Esophagus muscularis mucosa (tissue), 4 donors: ENCODE results near the gene MICB. TPM values are rescaled to one million over a fixed set of nuclear protein-coding genes. Genes with fewer than 3 reads are reported as not detected.

Experiments used
- DNase-seq: peaks from one replicate; pipeline ENCODE4 v3.0.0-alpha.2; 2017; ENCODE audit errors: extremely low spot score
- H3K27ac ChIP-seq, 4 donors: fragments of 200-600 bp; sonication (generic); replicated peaks in 1 of 4; 1 replicate in 3 of 4; 2 replicates in 1 of 4; pipeline ENCODE4 v1.5.1; 2016 to 2019; ENCODE audit warnings: mild to moderate bottlenecking in 1 of 4
- H3K27me3 ChIP-seq, 4 donors: fragments of 200-600 bp; sonication (generic); one replicate each; pipeline versions ENCODE4 v1.5.1 to v1.6.0; 2016 to 2019
- H3K36me3 ChIP-seq, 4 donors: fragments of 200-600 bp; sonication (generic); one replicate each; pipeline ENCODE4 v1.5.1; 2016 to 2019
- H3K4me1 ChIP-seq, 4 donors: fragments of 200-600 bp; sonication (generic); one replicate each; pipeline ENCODE4 v1.5.1; 2016 to 2019
- H3K4me3 ChIP-seq, 4 donors: fragments of 200-600 bp; sonication (generic); 1 replicate in 2 of 4; 2 replicates in 2 of 4; pipeline ENCODE4 v1.5.1; 2016 to 2019; ENCODE audit warnings: mild to moderate bottlenecking in 4 of 4, moderate library complexity in 1 of 4
- H3K9me3 ChIP-seq, 4 donors: fragments of 200-600 bp; sonication (generic); 1 replicate in 3 of 4; 2 replicates in 1 of 4; pipeline ENCODE4 v1.5.1; 2016 to 2019
- CTCF ChIP-seq, 3 experiments: fragments of 200-600 bp in 2 of 3; fragments of 450-650 bp in 1 of 3; sonication (generic) in 2 of 3; IDR thresholded peaks; one replicate each; pipeline ENCODE4 v1.5.1; 2017 to 2019; ENCODE audit warnings: antibody characterized with exemption in 3 of 3, mild to moderate bottlenecking in 2 of 3, moderate library complexity in 1 of 3
- EP300 ChIP-seq: sonication (generic); formaldehyde crosslinking; IDR thresholded peaks from one replicate; pipeline ENCODE4 v1.6.1; 2017; ENCODE audit warnings: antibody characterized with exemption
- POLR2A ChIP-seq: fragments of 450-650 bp; IDR thresholded peaks from one replicate; pipeline ENCODE4 v1.6.1; 2017; ENCODE audit warnings: antibody characterized with exemption, moderate library complexity, mild to moderate bottlenecking, low read depth
- POLR2AphosphoS5 ChIP-seq, 2 donors: sonication (generic); formaldehyde crosslinking; IDR thresholded peaks; one replicate each; pipeline ENCODE4 v1.6.1; 2017; ENCODE audit warnings: antibody characterized with exemption in 2 of 2
- WGBS: methylation state at CpG from one replicate; pipeline ENCODE4 v1.1.5; 2018; 5-methylcytosine and 5-hydroxymethylcytosine counted together
- intact Hi-C: fragments of 100-400 bp; cut with DNase I; formaldehyde crosslinking; loops from one replicate; pipeline ENCODE4 v1.15.1; 2023
- total RNA-seq, 4 donors: library from RNA; depleted of rRNA; stranded (reverse); fragments of >200 nt; gene quantifications; one replicate each; pipeline versions ENCODE4 v1.1.0 to v1.2.1, GENCODE V29; 2016

Gene MICB
- total RNA-seq, 4 donors from 2014 or later = 0.46 to 2.9 (median 1.7) TPM

GRCh38 chr6:31474871-31475286, 23.1 kb upstream of the MICB start:
- DNase-seq = peak; percentile 79
- intact Hi-C loops = no loop called here
- no peak overlapping the region for H3K27ac ChIP-seq
- no peaks in the 10 kb centered on the region for H3K4me1 ChIP-seq
- no peak overlapping the region for H3K4me3 ChIP-seq
- no peak for TF ChIP-seq POLR2A
- TF ChIP-seq CTCF (IDR thresholded peaks at IDR 0.05) = peak in 1 of 3 experiments; percentile 15
- no peak for TF ChIP-seq POLR2AphosphoS5 (IDR thresholded peaks at IDR 0.05)
- H3K36me3 ChIP-seq = no peaks in the 10 kb centered on the region
- 76% methylated on average over 6 of the region's 6 CpGs for WGBS
- H3K9me3 ChIP-seq = no peaks in the 10 kb centered on the region
- peaks cover 0 to 5% (median 2%) of the 10 kb centered on the region in 4 donors for H3K27me3 ChIP-seq

GRCh38 chr6:31476515-31477139, 21.3 kb upstream of the MICB start:
- TF ChIP-seq POLR2A = no peak
- no peak for TF ChIP-seq EP300
- TF ChIP-seq POLR2AphosphoS5 (IDR thresholded peaks at IDR 0.05) = no peak
- no peak for TF ChIP-seq CTCF (IDR thresholded peaks at IDR 0.05)
- intact Hi-C loops = no loop called here
- Histone ChIP-seq H3K36me3 (no peaks in the 10 kb centered on the region), H3K27me3 (peaks cover 0 to 17% (median 2%) of the 10 kb centered on the region in 4 donors), H3K4me3 (no peak overlapping the region), H3K27ac (no peak overlapping the region), H3K4me1 (no peaks in the 10 kb centered on the region), H3K9me3 (no peaks in the 10 kb centered on the region)
- 68% methylated on average over 7 of the region's 7 CpGs for WGBS
- peak; percentile 47 for DNase-seq

GRCh38 chr6:31477521-31477920, 20.4 kb upstream of the MICB start:
- intact Hi-C loops = no loop called here
- TF ChIP-seq POLR2A = no peak
- peak; percentile 80 for DNase-seq
- Histone ChIP-seq H3K36me3 (no peaks in the 10 kb centered on the region), H3K27ac (no peak overlapping the region), H3K27me3 (peaks cover 0 to 17% (median 2%) of the 10 kb centered on the region in 4 donors), H3K9me3 (no peaks in the 10 kb centered on the region), H3K4me1 (no peaks in the 10 kb centered on the region), H3K4me3 (no peak overlapping the region)
- 92% methylated on average over 4 of the region's 4 CpGs for WGBS

GRCh38 chr6:31478186-31478950, 19.6 kb upstream of the MICB start:
- Histone ChIP-seq H3K27ac (no peak overlapping the region), H3K9me3 (no peaks in the 10 kb centered on the region), H3K4me1 (no peaks in the 10 kb centered on the region), H3K27me3 (peaks cover 0 to 17% (median 2%) of the 10 kb centered on the region in 4 donors), H3K4me3 (no peak overlapping the region), H3K36me3 (no peaks in the 10 kb centered on the region)
- TF ChIP-seq CTCF (IDR thresholded peaks at IDR 0.05) (no peak), POLR2AphosphoS5 (IDR thresholded peaks at IDR 0.05) (no peak), POLR2A (no peak), EP300 (no peak)
- DNase-seq = peak; percentile 70
- intact Hi-C loops = no loop called here
- 70% methylated on average over 3 of the region's 3 CpGs for WGBS

GRCh38 chr6:31479151-31479932, 18.6 kb upstream of the MICB start:
- TF ChIP-seq EP300 = no peak
- no peak for TF ChIP-seq POLR2AphosphoS5 (IDR thresholded peaks at IDR 0.05)
- TF ChIP-seq CTCF (IDR thresholded peaks at IDR 0.05) = no peak
- no peak for TF ChIP-seq POLR2A
- DNase-seq = peak; percentile 24
- no peak overlapping the region for H3K4me3 ChIP-seq

More at GRCh38 chr6:31479151-31479932, 18.6 kb upstream of the MICB start:
- Histone ChIP-seq H3K27ac (no peak overlapping the region), H3K9me3 (no peaks in the 10 kb centered on the region), H3K27me3 (peaks cover 0 to 17% (median 2%) of the 10 kb centered on the region in 4 donors), H3K36me3 (no peaks in the 10 kb centered on the region), H3K4me1 (no peaks in the 10 kb centered on the region)
- 80% methylated on average over 5 of the region's 5 CpGs for WGBS
- intact Hi-C loops = no loop called here
